RWPE2 (cell line): ENCODE data around the gene APOBEC2.

Experiments
- ATAC-seq: fragments of 200-7000 bp; cut with Tn5 transposase; 3 replicates; pipeline ENCODE4 v1.9.1; 2021; ENCODE audit warnings: low read depth
- DNase-seq: peaks from one replicate; pipeline ENCODE4 v3.0.0-alpha.2; 2020; ENCODE audit warnings: low spot score
- H3K27ac ChIP-seq: fragments of 450-650 bp; 2 replicates; pipeline ENCODE4 v1.5.1; 2017; ENCODE audit warnings: mild to moderate bottlenecking; ENCODE audit not compliant: poor library complexity, severe bottlenecking
- H3K27me3 ChIP-seq: fragments of 250-450 bp; sonication (Bioruptor Pico); 2 replicates; pipeline ENCODE4 v1.5.1; 2021; ENCODE audit warnings: mild to moderate bottlenecking, moderate library complexity; ENCODE audit not compliant: insufficient read depth, poor library complexity, severe bottlenecking
- H3K36me3 ChIP-seq: fragments of 250-450 bp; sonication (Bioruptor Pico); 2 replicates; pipeline ENCODE4 v1.5.1; 2020; ENCODE audit warnings: low read depth, mild to moderate bottlenecking, moderate library complexity
- H3K4me1 ChIP-seq: fragments of 250-450 bp; sonication (Bioruptor Pico); 2 replicates; pipeline ENCODE4 v1.5.1; 2021; ENCODE audit warnings: mild to moderate bottlenecking, moderate library complexity; ENCODE audit not compliant: insufficient read depth, poor library complexity, severe bottlenecking
- H3K4me3 ChIP-seq: fragments of 250-450 bp; sonication (Bioruptor Pico); 2 replicates; pipeline ENCODE4 v1.5.1; 2021; ENCODE audit warnings: mild to moderate bottlenecking, moderate library complexity; ENCODE audit not compliant: severe bottlenecking
- H3K9me3 ChIP-seq: fragments of 250-450 bp; sonication (Bioruptor Pico); 2 replicates; pipeline ENCODE4 v1.5.1; 2021; ENCODE audit warnings: mild to moderate bottlenecking, moderate library complexity; ENCODE audit not compliant: severe bottlenecking
- CTCF ChIP-seq: fragments of 450-650 bp; IDR thresholded peaks from one replicate; pipeline ENCODE4 v1.5.1; 2017; ENCODE audit warnings: mild to moderate bottlenecking, moderate library complexity; ENCODE audit not compliant: poor library complexity, severe bottlenecking

The APOBEC2 gene

GRCh38 chr6:41055149-41055548, 2.1 kb downstream of the APOBEC2 start:
- DNase-seq: no peak
- H3K36me3 ChIP-seq: no peaks in the 10 kb centered on the region
- no peak for TF ChIP-seq CTCF
- H3K4me1 ChIP-seq: no peaks in the 10 kb centered on the region
- H3K27me3 ChIP-seq: no peaks in the 10 kb centered on the region
- no peaks in the 10 kb centered on the region for H3K9me3 ChIP-seq
- no peak overlapping the region for H3K27ac ChIP-seq
- no peak overlapping the region for H3K4me3 ChIP-seq
- peak; percentile 34; the same call in 1 of the 3 replicates for ATAC-seq

- no peak for DNase-seq
- H3K27me3 ChIP-seq: no peaks in the 10 kb centered on the region
- no peaks in the 10 kb centered on the region for H3K36me3 ChIP-seq
- no peak for ATAC-seq
- H3K4me3 ChIP-seq: no peak overlapping the region
- H3K27ac ChIP-seq: no peak overlapping the region
- no peaks in the 10 kb centered on the region for H3K9me3 ChIP-seq
- TF ChIP-seq CTCF: no peak
- H3K4me1 ChIP-seq: no peaks in the 10 kb centered on the region
Measured at GRCh38 chr6:41056768-41057490, 3.9 kb downstream of the APOBEC2 start.

- Histone ChIP-seq H3K27me3 (no peaks in the 10 kb centered on the region), H3K27ac (no peak overlapping the region), H3K9me3 (no peaks in the 10 kb centered on the region), H3K4me1 (no peaks in the 10 kb centered on the region), H3K4me3 (no peak overlapping the region), H3K36me3 (peaks cover under 1% of the 10 kb centered on the region; the same call in 1 of the 2 replicates)
- no peak for DNase-seq
- no peak for TF ChIP-seq CTCF
- ATAC-seq: no peak
Measured at GRCh38 chr6:41058783-41059181, 5.8 kb downstream of the APOBEC2 start.

- H3K9me3 ChIP-seq: no peaks in the 10 kb centered on the region
- no peak overlapping the region for H3K27ac ChIP-seq
- no peak for TF ChIP-seq CTCF
- DNase-seq (no peak), ATAC-seq (peak; percentile 65; the same call in 2 of the 3 replicates)
- peaks cover 7% of the 10 kb centered on the region; the same call in 1 of the 2 replicates for H3K36me3 ChIP-seq
- no peak overlapping the region for H3K4me3 ChIP-seq
- H3K4me1 ChIP-seq: no peaks in the 10 kb centered on the region
- H3K27me3 ChIP-seq: no peaks in the 10 kb centered on the region
Measured at GRCh38 chr6:41059556-41059955, 6.6 kb downstream of the APOBEC2 start.

- DNase-seq (no peak), ATAC-seq (no peak)
- Histone ChIP-seq H3K4me1 (no peaks in the 10 kb centered on the region), H3K9me3 (no peaks in the 10 kb centered on the region), H3K27ac (no peak overlapping the region), H3K27me3 (no peaks in the 10 kb centered on the region), H3K4me3 (no peak overlapping the region), H3K36me3 (peaks cover 24% of the 10 kb centered on the region)
- no peak for TF ChIP-seq CTCF
Measured at GRCh38 chr6:41061196-41061726, 8.3 kb downstream of the APOBEC2 start.
